OCI-LY3 (cell line): Measurements from ENCODE around the gene DNMBP.
"Not testable (repeated sequence)": the region's sequence is repeated elsewhere in the genome, so short reads cannot be mapped to it uniquely, and the experiment has no call there.

Experiments
- H2AFZ ChIP-seq: fragments of 200-600, 300-600 bp; shearing (Covaris generic); 2 replicates; pipeline ENCODE4 v1.6.0; 2014; ENCODE audit warnings: antibody characterized with exemption, low read depth, low read length
- H3K27ac ChIP-seq: fragments of 200-600, 300-600 bp; sonication (generic); 2 replicates; pipeline ENCODE4 v1.5.1; 2014; ENCODE audit warnings: mild to moderate bottlenecking, low read length, moderate library complexity, mixed read lengths
- H3K27me3 ChIP-seq: fragments of 200-600, 300-600 bp; sonication (generic); 2 replicates; pipeline ENCODE4 v1.6.1; 2014; ENCODE audit warnings: low read depth, low read length, mixed read lengths
- H3K36me3 ChIP-seq: fragments of 200-600, 300-600 bp; sonication (generic); replicated peaks from 2 replicates; pipeline ENCODE3; 2014; ENCODE audit warnings: low read depth, low read length, mixed read lengths
- H3K4me1 ChIP-seq: fragments of 300-600, 200-600 bp; sonication (generic); 2 replicates; pipeline ENCODE4 v1.6.1; 2014; ENCODE audit warnings: low read length, mixed read lengths
- H3K4me2 ChIP-seq: fragments of 200-600, 300-600 bp; sonication (generic); 2 replicates; pipeline ENCODE4 v1.6.1; 2014; ENCODE audit warnings: low read length, mixed read lengths
- H3K4me3 ChIP-seq: fragments of 300-600, 200-600 bp; sonication (generic); 2 replicates; pipeline ENCODE4 v1.5.1; 2014; ENCODE audit warnings: antibody characterized with exemption, mild to moderate bottlenecking, low read length, moderate library complexity
- H3K79me2 ChIP-seq: fragments of 300-600, 200-600 bp; shearing (Covaris generic); 2 replicates; pipeline ENCODE4 v1.6.1; 2014; ENCODE audit warnings: mild to moderate bottlenecking, low read length, mixed read lengths
- H3K9ac ChIP-seq: fragments of 300-600, 200-600 bp; shearing (Covaris generic); 2 replicates; pipeline ENCODE4 v1.6.0; 2014; ENCODE audit warnings: mild to moderate bottlenecking, low read length, moderate library complexity
- H3K9me3 ChIP-seq: fragments of 200-600, 300-600 bp; shearing (Covaris generic); 2 replicates; pipeline ENCODE4 v1.6.1; 2014; ENCODE audit warnings: low read length, mixed read lengths; ENCODE audit not compliant: insufficient read depth
- H4K20me1 ChIP-seq: fragments of 200-600, 300-600 bp; sonication (generic); 2 replicates; pipeline ENCODE4 v1.6.1; 2016; ENCODE audit warnings: low read length, mixed read lengths; ENCODE audit not compliant: insufficient read depth
- EZH2phosphoT487 ChIP-seq: fragments of 200-600 bp; shearing (Covaris generic); IDR thresholded peaks from 2 replicates; pipeline ENCODE4 v1.6.1; 2018; ENCODE audit warnings: antibody characterized with exemption, mixed run types, low read depth
- TF ChIP-seq, protein P1 (sequence below): fragments of 200-600, 300-600 bp; sonication (generic); IDR thresholded peaks from 2 replicates; pipeline ENCODE4 v1.5.1; 2014; ENCODE audit warnings: antibody characterized with exemption, low read length, low read depth

The DNMBP gene

DNA sequence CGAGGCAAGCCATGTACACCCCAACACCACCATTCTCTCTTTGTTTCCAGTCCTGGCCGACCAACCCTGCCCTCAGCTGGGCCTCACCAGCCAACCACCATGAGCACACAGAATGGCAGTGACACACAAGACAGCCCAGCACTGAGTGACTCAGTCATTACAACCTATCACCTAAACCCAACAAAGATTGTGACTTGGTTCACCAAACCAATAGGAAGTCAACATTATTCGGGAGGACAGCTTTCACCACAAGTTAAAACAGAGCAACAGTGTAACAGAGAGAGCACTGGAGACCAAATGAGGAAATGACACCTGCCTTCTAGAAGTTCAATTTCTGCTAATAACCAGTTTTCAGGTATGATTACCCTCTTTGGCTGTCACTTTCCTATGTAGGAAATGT lies 72.1 kb downstream of the DNMBP start:
- no peak for TF ChIP-seq EZH2phosphoT487
- TF ChIP-seq, protein P1, sequence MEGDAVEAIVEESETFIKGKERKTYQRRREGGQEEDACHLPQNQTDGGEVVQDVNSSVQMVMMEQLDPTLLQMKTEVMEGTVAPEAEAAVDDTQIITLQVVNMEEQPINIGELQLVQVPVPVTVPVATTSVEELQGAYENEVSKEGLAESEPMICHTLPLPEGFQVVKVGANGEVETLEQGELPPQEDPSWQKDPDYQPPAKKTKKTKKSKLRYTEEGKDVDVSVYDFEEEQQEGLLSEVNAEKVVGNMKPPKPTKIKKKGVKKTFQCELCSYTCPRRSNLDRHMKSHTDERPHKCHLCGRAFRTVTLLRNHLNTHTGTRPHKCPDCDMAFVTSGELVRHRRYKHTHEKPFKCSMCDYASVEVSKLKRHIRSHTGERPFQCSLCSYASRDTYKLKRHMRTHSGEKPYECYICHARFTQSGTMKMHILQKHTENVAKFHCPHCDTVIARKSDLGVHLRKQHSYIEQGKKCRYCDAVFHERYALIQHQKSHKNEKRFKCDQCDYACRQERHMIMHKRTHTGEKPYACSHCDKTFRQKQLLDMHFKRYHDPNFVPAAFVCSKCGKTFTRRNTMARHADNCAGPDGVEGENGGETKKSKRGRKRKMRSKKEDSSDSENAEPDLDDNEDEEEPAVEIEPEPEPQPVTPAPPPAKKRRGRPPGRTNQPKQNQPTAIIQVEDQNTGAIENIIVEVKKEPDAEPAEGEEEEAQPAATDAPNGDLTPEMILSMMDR: no peak
- H3K79me2 ChIP-seq: no peaks in the 10 kb centered on the region
- H3K36me3 ChIP-seq: no peaks in the 10 kb centered on the region
- no peaks in the 10 kb centered on the region for H3K27me3 ChIP-seq
- H3K27ac ChIP-seq: no peak overlapping the region
- H3K9ac ChIP-seq: no peak overlapping the region
- H4K20me1 ChIP-seq: no peaks in the 10 kb centered on the region
- H3K4me1 ChIP-seq: no peaks in the 10 kb centered on the region
- H3K4me2 ChIP-seq: no peak overlapping the region
- no peaks in the 10 kb centered on the region for H3K9me3 ChIP-seq
- no peak overlapping the region for H2AFZ ChIP-seq
- H3K4me3 ChIP-seq: no peak overlapping the region

DNA sequence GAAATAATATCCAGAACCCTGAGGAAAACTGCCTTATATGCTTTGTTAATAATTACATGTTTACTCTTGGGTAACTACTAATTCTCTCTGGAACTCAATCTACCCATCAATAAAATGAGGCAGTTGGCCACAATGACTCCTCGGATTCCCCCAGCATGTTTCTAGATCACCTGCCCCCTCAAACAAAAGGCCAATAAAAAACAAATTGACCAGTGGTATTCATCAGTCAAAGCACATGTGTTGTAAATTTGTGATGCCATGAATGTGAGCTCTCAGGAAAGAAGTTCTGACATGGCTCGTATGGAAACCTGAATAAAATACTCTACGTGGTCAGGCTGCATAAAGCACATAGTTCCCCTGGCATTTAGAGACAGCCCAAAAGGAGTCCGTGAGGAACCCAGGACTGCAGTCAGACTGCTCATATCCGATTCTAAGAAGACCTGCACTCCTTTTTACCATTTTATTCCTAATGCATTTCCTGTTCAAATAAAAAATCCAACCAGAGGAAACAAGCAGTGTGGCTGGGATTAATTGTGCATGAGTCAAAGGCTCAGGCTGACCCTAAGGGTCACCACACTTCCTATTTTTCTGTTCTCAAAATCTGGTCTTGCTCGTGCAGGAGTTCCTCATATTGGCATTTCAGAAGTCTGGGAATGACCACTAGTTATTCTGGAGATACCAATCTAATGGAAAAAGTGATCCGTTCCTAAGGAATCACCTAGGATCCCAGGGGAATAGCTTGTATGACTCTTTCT lies 77.4 kb downstream of the DNMBP start:
- not testable (repeated sequence) for H3K4me2 ChIP-seq, H3K9ac ChIP-seq, H3K4me3 ChIP-seq, H2AFZ ChIP-seq, H4K20me1 ChIP-seq, H3K27ac ChIP-seq, H3K27me3 ChIP-seq, H3K79me2 ChIP-seq, H3K9me3 ChIP-seq, H3K4me1 ChIP-seq, H3K36me3 ChIP-seq

DNA sequence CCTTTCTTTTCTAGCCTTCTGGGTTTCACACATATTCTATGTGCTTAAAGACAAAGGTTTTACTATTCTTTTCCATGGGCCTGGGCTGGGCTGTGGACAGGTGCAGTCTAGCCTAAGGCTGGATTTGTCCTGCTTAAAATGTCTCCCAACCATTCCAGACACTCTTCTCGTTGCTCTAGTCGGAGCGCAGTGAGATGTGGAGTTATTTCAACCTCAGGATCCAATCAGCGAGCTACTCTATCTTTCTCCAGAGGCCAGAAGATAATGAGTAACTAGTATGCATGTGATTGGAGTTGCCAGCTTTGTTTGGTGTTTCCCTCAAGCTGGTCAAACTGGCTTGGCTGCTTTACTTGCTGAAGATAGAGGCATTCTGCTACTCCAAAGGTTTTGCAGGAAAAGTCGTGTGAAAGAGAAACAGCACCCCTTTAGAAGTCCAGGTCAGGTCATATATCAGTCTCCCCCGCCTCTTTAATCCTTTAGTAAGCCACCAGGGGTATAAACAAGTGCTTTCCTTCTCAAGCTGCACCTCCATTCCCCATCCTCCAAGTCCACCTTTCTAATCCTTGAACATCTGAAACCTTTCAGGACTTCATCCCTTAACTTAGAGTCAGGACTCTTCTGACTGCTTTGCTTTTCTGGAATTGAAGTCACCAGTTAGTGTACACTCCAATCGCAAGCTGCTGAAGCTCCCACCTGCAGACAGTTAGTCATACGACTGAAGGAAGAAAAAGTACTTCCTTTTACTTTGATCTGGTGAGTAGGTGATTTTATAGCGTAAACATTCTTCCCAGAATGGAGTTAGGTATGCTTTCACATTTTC lies 78.8 kb downstream of the DNMBP start:
- H4K20me1 ChIP-seq: no peaks in the 10 kb centered on the region
- no peak overlapping the region for H3K27ac ChIP-seq
- no peak overlapping the region for H3K9ac ChIP-seq
- H2AFZ ChIP-seq: no peak overlapping the region
- H3K4me1 ChIP-seq: no peaks in the 10 kb centered on the region
- no peaks in the 10 kb centered on the region for H3K79me2 ChIP-seq
- H3K4me3 ChIP-seq: no peak overlapping the region
- H3K27me3 ChIP-seq: no peaks in the 10 kb centered on the region
- TF ChIP-seq, protein P1: no peak
- no peak for TF ChIP-seq EZH2phosphoT487
- H3K36me3 ChIP-seq: no peaks in the 10 kb centered on the region
- H3K4me2 ChIP-seq: no peak overlapping the region
- H3K9me3 ChIP-seq: no peaks in the 10 kb centered on the region

DNA sequence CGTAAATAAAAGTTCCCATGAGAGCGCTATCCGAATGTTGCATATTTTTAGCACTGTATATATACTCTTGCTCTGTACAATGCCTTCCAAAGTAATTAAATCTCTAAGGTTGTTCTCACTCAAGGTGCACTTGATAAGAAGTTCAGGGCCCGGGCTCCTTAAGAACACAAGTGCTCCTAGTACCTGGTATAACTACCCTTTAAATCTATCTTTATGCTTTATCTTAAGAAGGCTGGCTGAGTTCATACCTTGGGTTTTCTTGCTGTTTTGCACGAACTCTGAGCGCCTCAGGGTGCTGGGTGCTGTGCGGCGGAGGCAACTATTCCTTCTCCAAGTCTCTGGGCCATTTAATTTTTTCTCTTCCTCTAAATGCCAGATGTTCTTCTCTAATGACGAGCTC lies 80.4 kb downstream of the DNMBP start:
- H3K27me3 ChIP-seq: no peaks in the 10 kb centered on the region
- no peaks in the 10 kb centered on the region for H3K79me2 ChIP-seq
- H3K27ac ChIP-seq: no peak overlapping the region
- no peak overlapping the region for H3K4me2 ChIP-seq
- no peak overlapping the region for H3K4me3 ChIP-seq
- H3K36me3 ChIP-seq: no peaks in the 10 kb centered on the region
- TF ChIP-seq, protein P1: no peak
- TF ChIP-seq EZH2phosphoT487: no peak
- H3K4me1 ChIP-seq: no peaks in the 10 kb centered on the region
- no peak overlapping the region for H2AFZ ChIP-seq
- no peaks in the 10 kb centered on the region for H4K20me1 ChIP-seq
- no peaks in the 10 kb centered on the region for H3K9me3 ChIP-seq
- H3K9ac ChIP-seq: no peak overlapping the region
